Osteocyte (in vitro differentiated cells): ENCODE measurements around the gene ATR. TPM values are rescaled to one million over a fixed set of nuclear protein-coding genes. Genes with fewer than 3 reads are reported as not detected.

Experiments
- DNase-seq: peaks from one replicate; pipeline ENCODE4 v3.0.0; 2021; ENCODE audit warnings: mixed read lengths; ENCODE audit not compliant: unreplicated experiment; ENCODE audit errors: extremely low spot score
- H3K27ac Mint-ChIP-seq: one replicate; pipeline ENCODE4 v1.8.0; 2021; ENCODE audit warnings: mild to moderate bottlenecking, mixed read lengths; ENCODE audit not compliant: unreplicated experiment
- H3K27me3 Mint-ChIP-seq: one replicate; pipeline ENCODE4 v1.8.0; 2021; ENCODE audit warnings: mixed read lengths; ENCODE audit not compliant: unreplicated experiment
- H3K36me3 Mint-ChIP-seq: one replicate; pipeline ENCODE4 v1.8.0; 2021; ENCODE audit warnings: mixed read lengths; ENCODE audit not compliant: unreplicated experiment
- H3K4me1 Mint-ChIP-seq: one replicate; pipeline ENCODE4 v1.8.0; 2021; ENCODE audit warnings: mixed read lengths; ENCODE audit not compliant: unreplicated experiment
- H3K4me3 Mint-ChIP-seq: one replicate; pipeline ENCODE4 v1.8.0; 2021; ENCODE audit warnings: mild to moderate bottlenecking, moderate library complexity, mixed read lengths; ENCODE audit not compliant: unreplicated experiment
- H3K9me3 Mint-ChIP-seq: one replicate; pipeline ENCODE4 v1.8.0; 2021; ENCODE audit warnings: mixed read lengths; ENCODE audit not compliant: unreplicated experiment
- CTCF ChIP-seq: fragments of 200-600 bp; sonication (generic); IDR thresholded peaks from 2 replicates; pipeline ENCODE4 v1.5.0; 2021; ENCODE audit warnings: antibody characterized with exemption, mild to moderate bottlenecking, moderate library complexity
- total RNA-seq: library from RNA; stranded (reverse); gene quantifications from 2 replicates; pipeline ENCODE4 v1.2.1, GENCODE V29; 2021

ATR gene
- total RNA-seq, 1 donor from 2014 or later: 27.1 TPM

- DNase-seq: no peak
- no peak for TF ChIP-seq CTCF
- Mint-ChIP-seq H3K4me1 (peaks cover 3% of the 10 kb centered on the region), H3K36me3 (no peaks in the 10 kb centered on the region), H3K4me3 (no peak overlapping the region), H3K27me3 (no peaks in the 10 kb centered on the region), H3K27ac (no peak overlapping the region), H3K9me3 (no peaks in the 10 kb centered on the region)
Measured at GRCh38 chr3:142622405-142622804, 43.9 kb upstream of the ATR start.

GRCh38 chr3:142618917-142619461 is 40.5 kb upstream of the ATR start:
- no peak overlapping the region for H3K4me3 Mint-ChIP-seq
- H3K4me1 Mint-ChIP-seq: peaks cover 3% of the 10 kb centered on the region
- TF ChIP-seq CTCF: no peak
- DNase-seq: no peak
- H3K9me3 Mint-ChIP-seq: no peaks in the 10 kb centered on the region
- no peak overlapping the region for H3K27ac Mint-ChIP-seq
- no peaks in the 10 kb centered on the region for H3K27me3 Mint-ChIP-seq
- no peaks in the 10 kb centered on the region for H3K36me3 Mint-ChIP-seq

- no peaks in the 10 kb centered on the region for H3K36me3 Mint-ChIP-seq
- peaks cover 3% of the 10 kb centered on the region for H3K4me1 Mint-ChIP-seq
- H3K4me3 Mint-ChIP-seq: no peak overlapping the region
- no peak overlapping the region for H3K27ac Mint-ChIP-seq
- H3K27me3 Mint-ChIP-seq: no peaks in the 10 kb centered on the region
- DNase-seq: no peak
- no peak for TF ChIP-seq CTCF
- H3K9me3 Mint-ChIP-seq: no peaks in the 10 kb centered on the region
Measured at GRCh38 chr3:142615171-142615570, 36.6 kb upstream of the ATR start.

GRCh38 chr3:142614059-142614626 is 35.6 kb upstream of the ATR start:
- no peaks in the 10 kb centered on the region for H3K36me3 Mint-ChIP-seq

GRCh38 chr3:142613491-142613890 is 35.0 kb upstream of the ATR start:
- no peaks in the 10 kb centered on the region for H3K36me3 Mint-ChIP-seq
- no peaks in the 10 kb centered on the region for H3K4me1 Mint-ChIP-seq
- no peak overlapping the region for H3K27ac Mint-ChIP-seq
- no peak for DNase-seq
- H3K4me3 Mint-ChIP-seq: no peak overlapping the region
- no peaks in the 10 kb centered on the region for H3K9me3 Mint-ChIP-seq
- no peak for TF ChIP-seq CTCF
- no peaks in the 10 kb centered on the region for H3K27me3 Mint-ChIP-seq

More at GRCh38 chr3:142614059-142614626, 35.6 kb upstream of the ATR start:
- H3K4me3 Mint-ChIP-seq: no peak overlapping the region
- no peak for DNase-seq
- H3K9me3 Mint-ChIP-seq: no peaks in the 10 kb centered on the region
- H3K27me3 Mint-ChIP-seq: no peaks in the 10 kb centered on the region
- peaks cover 3% of the 10 kb centered on the region for H3K4me1 Mint-ChIP-seq
- no peak overlapping the region for H3K27ac Mint-ChIP-seq
- no peak for TF ChIP-seq CTCF
